GM12878 (cell line): ENCODE measurements around the gene DDO. TPM values are rescaled to one million over a fixed set of nuclear protein-coding genes. Genes with fewer than 3 reads are reported as not detected.

Experiments used
- ATAC-seq: fragments of 200-7000 bp; cut with Tn5 transposase; 3 replicates; pipeline ENCODE4 v1.9.1; 2020; ENCODE audit warnings: mild to moderate bottlenecking, moderate library complexity
- BruUV-seq: library from RNA; stranded (reverse); fragments of 400-500 nt; replicated peaks from 2 replicates; lab custom pipeline; 2021; lab: Mats Ljungman, UMichigan
- CTCF ChIA-PET: fragments of 300-600 bp; sonication (Branson Sonifier 250); formaldehyde crosslinking; extraction: SDS; loops from one replicate; lab custom pipeline; 2021; ENCODE audit warnings: inconsistent platforms; lab: Yijun Ruan, JAX
- POLR2A ChIA-PET: fragments of 350-600 bp; formaldehyde crosslinking; extraction: SDS; loops from one replicate; lab custom pipeline; 2021; ENCODE audit warnings: inconsistent platforms; lab: Charles Lee
- RAD21 ChIA-PET: fragments of 300-600 bp; sonication (Branson Sonifier 250); formaldehyde crosslinking; loops from one replicate; lab custom pipeline; 2023; ENCODE audit warnings: antibody characterized with exemption; ENCODE audit not compliant: unreplicated experiment; lab: Charles Lee
- SMC1A ChIA-PET: fragments of 300-600 bp; sonication (Branson Sonifier 250); formaldehyde crosslinking; loops from one replicate; lab custom pipeline; 2023; ENCODE audit not compliant: unreplicated experiment, uncharacterized antibody; lab: Charles Lee
- DNase-seq: peaks from one replicate; pipeline ENCODE4 v3.0.0-alpha.2; 2011; ENCODE audit warnings: low read depth, low spot score
- FAIRE-seq: peaks from 3 replicates; lab custom pipeline; 2011; peaks lifted over from hg19 to GRCh38; lab: Jason Lieb, UNC
- H2AFZ ChIP-seq: 2 replicates; pipeline ENCODE4 v1.6.0; 2011; ENCODE audit warnings: low read depth, low read length, control low read depth; ENCODE audit not compliant: control insufficient read depth
- H3K27ac ChIP-seq: 2 replicates; pipeline ENCODE4 v1.5.1; 2011; ENCODE audit warnings: control low read depth; ENCODE audit not compliant: control insufficient read depth, insufficient read depth
- H3K27me3 ChIP-seq, 2 experiments: replicated peaks in 1 of 2; 2 replicates each; pipeline versions ENCODE4 v1.6.0 to v1.6.1; 2011; ENCODE audit warnings: low read length in 1 of 2; ENCODE audit not compliant: control insufficient read depth in 2 of 2, insufficient read depth in 2 of 2
- H3K36me3 ChIP-seq, 2 experiments: 2 replicates each; pipeline ENCODE4 v1.5.1; 2011; ENCODE audit warnings: low read length in 1 of 2; ENCODE audit not compliant: control insufficient read depth in 2 of 2, insufficient read depth in 2 of 2
- H3K4me1 ChIP-seq: 2 replicates; pipeline ENCODE4 v1.6.1; 2011; ENCODE audit warnings: mild to moderate bottlenecking, low read length, moderate library complexity, mixed read lengths; ENCODE audit not compliant: control insufficient read depth, insufficient read depth
- H3K4me2 ChIP-seq: 2 replicates; pipeline ENCODE4 v1.6.0; 2011; ENCODE audit warnings: control low read depth; ENCODE audit not compliant: control insufficient read depth, insufficient read depth
- H3K4me3 ChIP-seq: fragments of 200-600 bp; sonication (generic); 2 replicates; pipeline ENCODE4 v1.5.1; 2016
- H3K79me2 ChIP-seq: 2 replicates; pipeline ENCODE4 v1.6.0; 2011; ENCODE audit warnings: low read length; ENCODE audit not compliant: control insufficient read depth, insufficient read depth
- H3K9ac ChIP-seq: 2 replicates; pipeline ENCODE4 v1.8.0; 2011; ENCODE audit warnings: low read length, control low read depth, mixed read lengths; ENCODE audit not compliant: control insufficient read depth, insufficient read depth
- H3K9me3 ChIP-seq: replicated peaks from 3 replicates; pipeline ENCODE4 v1.5.1; 2011; ENCODE audit warnings: mild to moderate bottlenecking, low read length; ENCODE audit not compliant: control insufficient read depth, insufficient read depth
- H4K20me1 ChIP-seq: 2 replicates; pipeline ENCODE4 v1.6.0; 2011; ENCODE audit not compliant: control insufficient read depth, insufficient read depth
- IKZF2 ChIP-seq, 2 experiments: fragments of 450-650 bp; IDR thresholded peaks; 2 replicates each; pipeline ENCODE4 v1.6.1; 2017; ENCODE audit warnings: mild to moderate bottlenecking in 2 of 2, moderate library complexity in 2 of 2
- JUND ChIP-seq: IDR thresholded peaks from 2 replicates; pipeline ENCODE4 v1.6.1; 2012; ENCODE audit warnings: low read depth, mild to moderate bottlenecking, low read length, improper control_type of control experiment, moderate library complexity
- NR2F1 ChIP-seq: fragments of 450-650 bp; conservative IDR thresholded peaks from 2 replicates; pipeline ENCODE4 v1.6.1; 2017; ENCODE audit warnings: mild to moderate bottlenecking
- POLR2AphosphoS5 ChIP-seq: IDR thresholded peaks from 2 replicates; pipeline ENCODE4 v1.6.1; 2011; ENCODE audit warnings: mild to moderate bottlenecking, low read length, inconsistent platforms
- RAD51 ChIP-seq: fragments of 450-650 bp; IDR thresholded peaks from 2 replicates; pipeline ENCODE4 v1.6.1; 2016; ENCODE audit warnings: moderate library complexity, mild to moderate bottlenecking, inconsistent platforms
- RELA ChIP-seq: fragments of 450-650 bp; IDR thresholded peaks from 2 replicates; pipeline ENCODE4 v1.8.0; 2014; ENCODE audit warnings: borderline replicate concordance; ENCODE audit not compliant: partially characterized antibody
- STAT1 ChIP-seq: fragments of 450-650 bp; conservative IDR thresholded peaks from 2 replicates; pipeline ENCODE4 v1.6.1; 2014; ENCODE audit warnings: antibody characterized with exemption, mild to moderate bottlenecking
- TBL1XR1 ChIP-seq: IDR thresholded peaks from 2 replicates; pipeline ENCODE4 v1.6.1; 2012; ENCODE audit warnings: low read depth, low read length, improper control_type of control experiment
- ZBED1 ChIP-seq: IDR thresholded peaks from 2 replicates; pipeline ENCODE4 v1.6.1; 2016; ENCODE audit warnings: borderline replicate concordance
- ZNF24 ChIP-seq: fragments of 450-650 bp; IDR thresholded peaks from 2 replicates; pipeline ENCODE4 v1.6.1; 2017; ENCODE audit warnings: antibody characterized with exemption, mild to moderate bottlenecking
- ZNF384 ChIP-seq: IDR thresholded peaks from 2 replicates; pipeline ENCODE4 v1.6.1; 2012; ENCODE audit warnings: low read depth, mild to moderate bottlenecking, low read length, improper control_type of control experiment, borderline replicate concordance
- WGBS: methylation state at CpG from one replicate; pipeline ENCODE4 v1.1.6; 2016; ENCODE audit warnings: low lambda C conversion rate; ENCODE audit not compliant: insufficient replicate concordance, insufficient coverage; ENCODE audit errors: missing lambda C conversion rate; 5-methylcytosine and 5-hydroxymethylcytosine counted together
- in situ Hi-C: fragments of 300-500 bp; cut with MboI; formaldehyde crosslinking; loops from 9 replicates; pipeline ENCODE4 v1.14.3; 2018; ENCODE audit warnings: mixed read lengths
- intact Hi-C: fragments of 100-400 bp; cut with micrococcal nuclease; formaldehyde crosslinking; loops from one replicate; pipeline ENCODE4 v1.14.2; 2022; ENCODE audit not compliant: unreplicated experiment
- polyA plus RNA-seq, 11 experiments: library from polyadenylated mRNA; depleted of rRNA in 4 of 11; unstranded in 6 of 11; stranded (reverse) in 5 of 11; fragments of >200 nt; fragmentation: Nextera tagmentation in 4 of 11; fragmentation: Illumina TruSeq in 1 of 11; extraction: Ambion mirVana in 4 of 11; extraction: Trizol in 1 of 11; gene quantifications; 1 replicate in 1 of 11; 2 replicates in 10 of 11; pipeline versions ENCODE4 v1.2.1 to v1.2.3, GENCODE V29; 2011 to 2016; ENCODE audit warnings: inconsistent platforms in 2 of 11, missing spikeins in 2 of 11, low read depth in 1 of 11
- total RNA-seq, 4 experiments: library from RNA; depleted of rRNA in 3 of 4; stranded (reverse); fragments of >200 nt in 3 of 4; fragmentation: Illumina TruSeq in 1 of 4; extraction: Trizol in 1 of 4; gene quantifications; 2 replicates each; pipeline versions ENCODE4 v1.2.1 to v1.2.3, GENCODE V29; 2013 to 2021
- TF ChIP-seq, protein P1 (sequence below): fragments of 450-650 bp; IDR thresholded peaks from 2 replicates; pipeline ENCODE4 v1.6.1; 2017; ENCODE audit warnings: low read depth, mild to moderate bottlenecking, moderate library complexity
- TF ChIP-seq, protein P2 (sequence below): fragments of 450-650 bp; IDR thresholded peaks from 2 replicates; pipeline ENCODE4 v1.6.1; 2017; ENCODE audit warnings: borderline replicate concordance

DDO gene
- total and polyA plus RNA-seq, 10 of the 15 experiments (the other 5 are each of a cell fraction or from before 2014, with no cell fraction given), result 0.04 to 0.14 (median 0.09) TPM; not detected in 6

DNA sequence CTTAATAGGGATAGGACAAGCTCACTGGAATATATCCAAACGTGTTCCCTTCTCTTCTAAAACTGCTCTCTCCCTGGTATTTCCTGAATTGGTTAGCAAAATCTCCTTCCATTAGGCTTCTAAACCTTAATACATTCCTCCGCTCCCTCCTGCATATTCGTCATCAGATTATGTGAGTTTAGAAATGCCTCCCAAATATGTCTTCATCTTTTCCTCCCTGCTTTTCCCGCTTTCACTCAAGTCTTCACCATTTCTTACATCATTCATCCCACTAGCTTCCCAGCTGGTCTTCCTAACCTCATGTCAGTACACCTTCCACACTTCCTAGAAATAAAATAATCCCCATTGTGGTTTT, 34.1 kb upstream of the DDO start:
- intact Hi-C loops, result no loop called here
- DNase-seq, result no peak

DNA sequence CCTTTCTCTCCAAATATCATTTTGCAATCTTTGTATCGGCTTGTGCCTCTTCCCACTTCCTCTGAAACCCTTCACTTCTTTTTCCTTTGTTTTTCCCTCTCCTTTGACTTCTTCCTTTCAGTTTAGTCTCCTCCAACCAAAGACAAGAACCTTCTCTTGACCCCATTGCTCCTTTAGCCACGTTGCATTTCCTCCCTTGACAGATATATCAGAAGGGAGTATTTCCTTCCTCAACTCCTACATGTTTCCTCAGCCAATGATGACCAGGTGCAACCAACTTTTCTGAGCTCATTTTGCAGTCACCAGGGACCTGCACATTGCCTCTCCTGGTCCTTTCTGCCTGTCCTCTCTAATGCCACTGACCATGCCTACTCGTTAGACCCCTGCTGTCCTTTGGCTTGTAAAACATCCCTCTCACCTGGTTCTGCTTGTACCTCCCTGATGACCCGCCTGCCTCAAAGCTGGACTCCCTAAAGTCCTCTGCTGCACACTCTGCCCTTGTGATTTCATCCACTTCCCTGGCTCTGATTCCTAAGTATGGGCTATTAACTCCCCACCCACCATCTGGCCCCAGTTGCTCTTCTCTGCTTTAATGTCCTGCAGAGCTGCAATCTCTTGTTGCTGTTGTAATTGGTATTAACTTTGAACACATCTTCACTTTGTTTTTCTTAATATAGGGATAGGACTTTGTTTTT, 33.6 kb upstream of the DDO start:
- BruUV-seq, result no TSS peak
- H4K20me1 ChIP-seq, result no peaks in the 10 kb centered on the region
- H3K27me3 ChIP-seq, result no peaks in the 10 kb centered on the region; a peak in 1 of 4 replicates
- no peaks in the 10 kb centered on the region for H3K79me2 ChIP-seq
- H3K9me3 ChIP-seq, result no peaks in the 10 kb centered on the region
- no peak for DNase-seq
- H3K4me2 ChIP-seq, result no peak overlapping the region
- no peaks in the 10 kb centered on the region for H3K36me3 ChIP-seq
- no peak overlapping the region for H3K4me3 ChIP-seq
- ChIA-PET POLR2A (no interaction called here), SMC1A (no interaction called here), RAD21 (no interaction called here), CTCF (interaction anchor here (1.7 kb wide), 1 partner anchor 13 kb away, joined by 4 read pairs; no protein-coding TSS in a partner anchor)
- FAIRE-seq, result no peak
- no peak overlapping the region for H3K9ac ChIP-seq
- in situ Hi-C loops (no loop called here), intact Hi-C loops (no loop called here)
- ATAC-seq, result no peak
- no peak overlapping the region for H2AFZ ChIP-seq
- H3K4me1 ChIP-seq, result no peaks in the 10 kb centered on the region
- WGBS, result 0% methylated on average over 4 of the region's 4 CpGs
- H3K27ac ChIP-seq, result no peak overlapping the region
- TF ChIP-seq POLR2AphosphoS5, result no peak
- TF ChIP-seq, protein P1, sequence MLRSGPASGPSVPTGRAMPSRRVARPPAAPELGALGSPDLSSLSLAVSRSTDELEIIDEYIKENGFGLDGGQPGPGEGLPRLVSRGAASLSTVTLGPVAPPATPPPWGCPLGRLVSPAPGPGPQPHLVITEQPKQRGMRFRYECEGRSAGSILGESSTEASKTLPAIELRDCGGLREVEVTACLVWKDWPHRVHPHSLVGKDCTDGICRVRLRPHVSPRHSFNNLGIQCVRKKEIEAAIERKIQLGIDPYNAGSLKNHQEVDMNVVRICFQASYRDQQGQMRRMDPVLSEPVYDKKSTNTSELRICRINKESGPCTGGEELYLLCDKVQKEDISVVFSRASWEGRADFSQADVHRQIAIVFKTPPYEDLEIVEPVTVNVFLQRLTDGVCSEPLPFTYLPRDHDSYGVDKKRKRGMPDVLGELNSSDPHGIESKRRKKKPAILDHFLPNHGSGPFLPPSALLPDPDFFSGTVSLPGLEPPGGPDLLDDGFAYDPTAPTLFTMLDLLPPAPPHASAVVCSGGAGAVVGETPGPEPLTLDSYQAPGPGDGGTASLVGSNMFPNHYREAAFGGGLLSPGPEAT, result no peak
- no peak for TF ChIP-seq ZBED1
- TF ChIP-seq IKZF2 (IDR thresholded peaks at IDR 0.05), result no peak
- no peak for TF ChIP-seq STAT1
- TF ChIP-seq ZNF24, result no peak
- no peak for TF ChIP-seq RAD51
- TF ChIP-seq, protein P2, sequence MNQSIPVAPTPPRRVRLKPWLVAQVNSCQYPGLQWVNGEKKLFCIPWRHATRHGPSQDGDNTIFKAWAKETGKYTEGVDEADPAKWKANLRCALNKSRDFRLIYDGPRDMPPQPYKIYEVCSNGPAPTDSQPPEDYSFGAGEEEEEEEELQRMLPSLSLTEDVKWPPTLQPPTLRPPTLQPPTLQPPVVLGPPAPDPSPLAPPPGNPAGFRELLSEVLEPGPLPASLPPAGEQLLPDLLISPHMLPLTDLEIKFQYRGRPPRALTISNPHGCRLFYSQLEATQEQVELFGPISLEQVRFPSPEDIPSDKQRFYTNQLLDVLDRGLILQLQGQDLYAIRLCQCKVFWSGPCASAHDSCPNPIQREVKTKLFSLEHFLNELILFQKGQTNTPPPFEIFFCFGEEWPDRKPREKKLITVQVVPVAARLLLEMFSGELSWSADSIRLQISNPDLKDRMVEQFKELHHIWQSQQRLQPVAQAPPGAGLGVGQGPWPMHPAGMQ, result no peak
- no peak for TF ChIP-seq ZNF384
- no peak for TF ChIP-seq JUND

More for the DNA sequence above, 34.1 kb upstream of the DDO start:
- BruUV-seq, result no TSS peak
- ChIA-PET SMC1A (no interaction called here), CTCF (interaction anchor here (1.7 kb wide), 1 partner anchor 13 kb away, joined by 4 read pairs; no protein-coding TSS in a partner anchor), RAD21 (no interaction called here), POLR2A (no interaction called here)
- H3K9ac ChIP-seq, result no peak overlapping the region
- H4K20me1 ChIP-seq, result no peaks in the 10 kb centered on the region
- H3K4me1 ChIP-seq, result no peaks in the 10 kb centered on the region
- H3K4me2 ChIP-seq, result no peak overlapping the region
- in situ Hi-C loops, result no loop called here
- no peak for FAIRE-seq
- H3K27ac ChIP-seq, result no peak overlapping the region
- no peaks in the 10 kb centered on the region; a peak in 1 of 4 replicates for H3K27me3 ChIP-seq
- H3K9me3 ChIP-seq, result no peaks in the 10 kb centered on the region
- no peaks in the 10 kb centered on the region for H3K79me2 ChIP-seq
- no peaks in the 10 kb centered on the region for H3K36me3 ChIP-seq
- H2AFZ ChIP-seq, result no peak overlapping the region
- 60% methylated on average over 4 of the region's 4 CpGs for WGBS
- TF ChIP-seq NR2F1, result no peak
- TF ChIP-seq ZBED1, result no peak
- TF ChIP-seq, protein P1, result no peak
- TF ChIP-seq TBL1XR1, result no peak
- no peak for TF ChIP-seq RELA
- ATAC-seq, result no peak
- no peak overlapping the region for H3K4me3 ChIP-seq
